ENCODE data around the gene PLA2G4A. TPM values are rescaled to one million over a fixed set of nuclear protein-coding genes. Genes with fewer than 3 reads are reported as not detected.

Gene PLA2G4A
- 0.72 and 1.00 TPM in 2 replicates for total RNA-seq
- long read RNA-seq, transcript PLA2G4A-201 (18 exons, 2,875 nt) = major isoform, 7 of 9 reads
- long read RNA-seq, partial matches to known transcripts = 0 of 9 reads
- long read RNA-seq, other reads (novel, unspliced or antisense) = 2 of 9 reads

- no peak for DNase-seq (ENCODE audit: low spot score, unreplicated experiment)
- H3K4me3 Mint-ChIP-seq (ENCODE audit: low read depth) = peak within 1 kb of the TSS; percentile 83
- no peak for TF ChIP-seq CTCF (IDR thresholded peaks at IDR 0.05; ENCODE audit: unreplicated experiment)
- peaks cover 9% of the 10 kb centered on the region for H3K27me3 Mint-ChIP-seq
- H3K36me3 Mint-ChIP-seq (ENCODE audit: insufficient read depth) = no peaks in the 10 kb centered on the region
- H3K9me3 Mint-ChIP-seq (ENCODE audit: low read depth) = no peaks in the 10 kb centered on the region
- peak within 1 kb of the TSS; percentile 21 for H3K27ac Mint-ChIP-seq
- H3K4me1 Mint-ChIP-seq (ENCODE audit: low read depth) = peaks cover 6% of the 10 kb centered on the region
Observed at GRCh38 chr1:186828611-186829454, at the start of gene PLA2G4A. PLA2G4A (plus strand) TSS chr1:186828949; CDS start chr1:186854355, 25,406 bp downstream.

- H3K27me3 Mint-ChIP-seq = no peaks in the 10 kb centered on the region
- no peak overlapping the region for H3K27ac Mint-ChIP-seq
- H3K36me3 Mint-ChIP-seq (ENCODE audit: insufficient read depth) = no peaks in the 10 kb centered on the region
- H3K4me1 Mint-ChIP-seq (ENCODE audit: low read depth) = no peaks in the 10 kb centered on the region
- no peak overlapping the region for H3K4me3 Mint-ChIP-seq (ENCODE audit: low read depth)
- TF ChIP-seq CTCF (IDR thresholded peaks at IDR 0.05; ENCODE audit: unreplicated experiment) = no peak
- DNase-seq (ENCODE audit: low spot score, unreplicated experiment) = no peak
- no peaks in the 10 kb centered on the region for H3K9me3 Mint-ChIP-seq (ENCODE audit: low read depth)
Observed at GRCh38 chr1:186780076-186780475, 48.7 kb upstream of the PLA2G4A start.

GRCh38 chr1:186781730-186782129 is 47.0 kb upstream of the PLA2G4A start:
- TF ChIP-seq CTCF (IDR thresholded peaks at IDR 0.05; ENCODE audit: unreplicated experiment) = no peak
- no peak for DNase-seq (ENCODE audit: low spot score, unreplicated experiment)
- H3K27me3 Mint-ChIP-seq = no peaks in the 10 kb centered on the region
- H3K36me3 Mint-ChIP-seq (ENCODE audit: insufficient read depth) = no peaks in the 10 kb centered on the region
- H3K4me1 Mint-ChIP-seq (ENCODE audit: low read depth) = no peaks in the 10 kb centered on the region
- no peaks in the 10 kb centered on the region for H3K9me3 Mint-ChIP-seq (ENCODE audit: low read depth)
- no peak overlapping the region for H3K27ac Mint-ChIP-seq
- H3K4me3 Mint-ChIP-seq (ENCODE audit: low read depth) = no peak overlapping the region

- no peak for DNase-seq (ENCODE audit: low spot score, unreplicated experiment)
- H3K9me3 Mint-ChIP-seq (ENCODE audit: low read depth) = no peaks in the 10 kb centered on the region
- no peaks in the 10 kb centered on the region for H3K27me3 Mint-ChIP-seq
- no peaks in the 10 kb centered on the region for H3K4me1 Mint-ChIP-seq (ENCODE audit: low read depth)
- no peak overlapping the region for H3K27ac Mint-ChIP-seq
- H3K4me3 Mint-ChIP-seq (ENCODE audit: low read depth) = no peak overlapping the region
- H3K36me3 Mint-ChIP-seq (ENCODE audit: insufficient read depth) = no peaks in the 10 kb centered on the region
- TF ChIP-seq CTCF (IDR thresholded peaks at IDR 0.05; ENCODE audit: unreplicated experiment) = no peak
Observed at GRCh38 chr1:186782791-186783190, 46.0 kb upstream of the PLA2G4A start.

- Mint-ChIP-seq H3K4me3 (ENCODE audit: low read depth) (no peak overlapping the region), H3K27ac (no peak overlapping the region), H3K27me3 (no peaks in the 10 kb centered on the region), H3K4me1 (ENCODE audit: low read depth) (no peaks in the 10 kb centered on the region), H3K36me3 (ENCODE audit: insufficient read depth) (no peaks in the 10 kb centered on the region), H3K9me3 (ENCODE audit: low read depth) (no peaks in the 10 kb centered on the region)
- TF ChIP-seq CTCF (IDR thresholded peaks at IDR 0.05; ENCODE audit: unreplicated experiment) = no peak
- no peak for DNase-seq (ENCODE audit: low spot score, unreplicated experiment)
Observed at GRCh38 chr1:186783193-186783592, 45.6 kb upstream of the PLA2G4A start.
